DND-41 (cell line): ENCODE measurements around the gene IL4R.

ENCODE experiments used
- ATAC-seq: fragments of 200-7000 bp; cut with Tn5 transposase; 3 replicates; pipeline ENCODE4 v1.9.1; 2021; ENCODE audit warnings: low read depth; ENCODE audit not compliant: insufficient read depth
- DNase-seq: peaks from one replicate; pipeline ENCODE4 v3.0.0-alpha.2; 2020
- H2AFZ ChIP-seq: 2 replicates; pipeline ENCODE4 v1.6.0; 2012; ENCODE audit warnings: low read depth, low read length
- H3K27ac ChIP-seq: 2 replicates; pipeline ENCODE4 v1.5.1; 2012; ENCODE audit warnings: low read length, inconsistent platforms
- H3K27me3 ChIP-seq: fragments of 200-600 bp; sonication (generic); 2 replicates; pipeline ENCODE4 v1.6.0; 2012; ENCODE audit warnings: low read length, mild to moderate bottlenecking, inconsistent platforms; ENCODE audit not compliant: insufficient read depth, poor library complexity
- H3K36me3 ChIP-seq: 2 replicates; pipeline ENCODE4 v1.5.1; 2012; ENCODE audit warnings: low read length, inconsistent platforms; ENCODE audit not compliant: insufficient read depth
- H3K4me1 ChIP-seq: 2 replicates; pipeline ENCODE4 v1.5.1; 2012; ENCODE audit warnings: mild to moderate bottlenecking, low read length; ENCODE audit not compliant: insufficient read depth
- H3K4me2 ChIP-seq: 2 replicates; pipeline ENCODE4 v1.6.0; 2012; ENCODE audit warnings: mild to moderate bottlenecking, moderate library complexity, low read length, inconsistent platforms; ENCODE audit not compliant: insufficient read depth
- H3K4me3 ChIP-seq, 2 experiments: fragments of 200-600 bp in 1 of 2; shearing (Covaris generic) in 1 of 2; 2 replicates each; pipeline ENCODE4 v1.5.1; 2012 to 2016; ENCODE audit warnings: inconsistent platforms in 2 of 2, low read length in 2 of 2, mild to moderate bottlenecking in 2 of 2, low read depth in 1 of 2, moderate library complexity in 1 of 2
- H3K79me2 ChIP-seq: 2 replicates; pipeline ENCODE4 v1.6.0; 2012; ENCODE audit warnings: low read length, inconsistent platforms; ENCODE audit not compliant: insufficient read depth
- H3K9ac ChIP-seq: 2 replicates; pipeline ENCODE4 v1.6.0; 2012; ENCODE audit warnings: low read depth, mild to moderate bottlenecking, inconsistent platforms, low read length, moderate library complexity
- H3K9me3 ChIP-seq: 2 replicates; pipeline ENCODE4 v1.5.1; 2012; ENCODE audit warnings: low read length, moderate library complexity, mild to moderate bottlenecking, inconsistent platforms; ENCODE audit not compliant: insufficient read depth, severe bottlenecking
- H4K20me1 ChIP-seq: 2 replicates; pipeline ENCODE4 v1.6.0; 2012; ENCODE audit warnings: low read length; ENCODE audit not compliant: insufficient read depth
- CTCF ChIP-seq: IDR thresholded peaks from 2 replicates; pipeline ENCODE4 v1.5.1; 2012; ENCODE audit warnings: borderline replicate concordance, low read length, moderate library complexity, mild to moderate bottlenecking; ENCODE audit not compliant: poor library complexity, severe bottlenecking; ENCODE audit errors: extremely low read depth
- EZH2 ChIP-seq: IDR thresholded peaks from 3 replicates; pipeline ENCODE4 v1.6.1; 2012; ENCODE audit warnings: borderline replicate concordance, low read depth, mild to moderate bottlenecking, moderate library complexity, low read length, inconsistent platforms; ENCODE audit not compliant: severe bottlenecking

IL4R gene

GRCh38 chr16:27290562-27290961, 23.2 kb upstream of the IL4R start:
- H3K27ac ChIP-seq = no peak overlapping the region
- TF ChIP-seq CTCF (no peak), EZH2 (no peak)
- H3K4me2 ChIP-seq = no peak overlapping the region
- H3K9me3 ChIP-seq = no peaks in the 10 kb centered on the region
- ATAC-seq (no peak), DNase-seq (no peak)
- H3K4me3 ChIP-seq = no peak overlapping the region
- no peaks in the 10 kb centered on the region for H3K79me2 ChIP-seq
- H4K20me1 ChIP-seq = no peaks in the 10 kb centered on the region
- no peaks in the 10 kb centered on the region for H3K36me3 ChIP-seq
- H3K27me3 ChIP-seq = no peaks in the 10 kb centered on the region
- no peak overlapping the region for H3K9ac ChIP-seq
- H3K4me1 ChIP-seq = peaks cover 10% of the 10 kb centered on the region; the same call in 1 of the 2 replicates
- no peak overlapping the region for H2AFZ ChIP-seq

GRCh38 chr16:27291106-27291505, 22.7 kb upstream of the IL4R start:
- H3K9me3 ChIP-seq = no peaks in the 10 kb centered on the region
- H3K27ac ChIP-seq = no peak overlapping the region
- no peak overlapping the region for H3K4me3 ChIP-seq
- no peak overlapping the region for H2AFZ ChIP-seq
- ATAC-seq = no peak
- no peak for TF ChIP-seq EZH2
- TF ChIP-seq CTCF = no peak
- no peak overlapping the region for H3K9ac ChIP-seq
- H3K27me3 ChIP-seq = no peaks in the 10 kb centered on the region
- peaks cover 10% of the 10 kb centered on the region; the same call in 1 of the 2 replicates for H3K4me1 ChIP-seq
- no peaks in the 10 kb centered on the region for H3K36me3 ChIP-seq
- DNase-seq = no peak
- no peaks in the 10 kb centered on the region for H4K20me1 ChIP-seq
- no peak overlapping the region for H3K4me2 ChIP-seq
- no peaks in the 10 kb centered on the region for H3K79me2 ChIP-seq

GRCh38 chr16:27291722-27292240, 22.0 kb upstream of the IL4R start:
- no peaks in the 10 kb centered on the region for H3K36me3 ChIP-seq
- ATAC-seq (no peak), DNase-seq (no peak)
- H2AFZ ChIP-seq = no peak overlapping the region
- no peaks in the 10 kb centered on the region for H4K20me1 ChIP-seq
- H3K79me2 ChIP-seq = no peaks in the 10 kb centered on the region
- H3K9ac ChIP-seq = no peak overlapping the region
- H3K4me1 ChIP-seq = peaks cover 10% of the 10 kb centered on the region; the same call in 1 of the 2 replicates
- no peaks in the 10 kb centered on the region for H3K27me3 ChIP-seq
- H3K9me3 ChIP-seq = no peaks in the 10 kb centered on the region
- H3K27ac ChIP-seq = no peak overlapping the region
- TF ChIP-seq CTCF = no peak
- H3K4me3 ChIP-seq = no peak overlapping the region
- no peak overlapping the region for H3K4me2 ChIP-seq

GRCh38 chr16:27293343-27293742, 20.4 kb upstream of the IL4R start:
- Histone ChIP-seq H3K27ac (no peak overlapping the region), H3K27me3 (no peaks in the 10 kb centered on the region), H3K4me1 (peaks cover 10% of the 10 kb centered on the region; the same call in 1 of the 2 replicates), H3K9me3 (no peaks in the 10 kb centered on the region), H3K9ac (no peak overlapping the region), H2AFZ (no peak overlapping the region), H3K36me3 (no peaks in the 10 kb centered on the region), H4K20me1 (no peaks in the 10 kb centered on the region), H3K79me2 (no peaks in the 10 kb centered on the region), H3K4me2 (no peak overlapping the region), H3K4me3 (no peak overlapping the region)
- ATAC-seq (no peak), DNase-seq (no peak)
- TF ChIP-seq CTCF (no peak), EZH2 (no peak)
